ENCODE data around the gene ATG10.
"Not testable (repeated sequence)": the region's sequence is repeated elsewhere in the genome, so short reads cannot be mapped to it uniquely, and the experiment has no call there.

ATG10 gene

GRCh38 chr5:82272571-82273356 lies 300.9 kb downstream of the ATG10 start:
- not testable (repeated sequence) for H3K9me3 ChIP-seq (ENCODE audit: low read length); H3K9ac ChIP-seq (ENCODE audit: low read length); H3F3A ChIP-seq (ENCODE audit: insufficient read depth, low read length); H2AFZ ChIP-seq (ENCODE audit: low read length); H3K9me2 ChIP-seq (ENCODE audit: low read depth, low read length); H4K20me1 ChIP-seq (ENCODE audit: insufficient read depth, low read length); H3K4me3 ChIP-seq (ENCODE audit: low read depth, low read length, poor library complexity, severe bottlenecking); H3K27me3 ChIP-seq (ENCODE audit: insufficient read depth, low read length); H3K4me2 ChIP-seq (ENCODE audit: low read length)
- Histone ChIP-seq H3K4me1 (ENCODE audit: insufficient read depth, low read length, severe bottlenecking) (peaks cover 41% of the 10 kb centered on the region), H3K27ac (ENCODE audit: low read depth, low read length, poor library complexity, severe bottlenecking) (peak overlapping the region; percentile 52), H3K36me3 (ENCODE audit: insufficient read depth, low read length) (peaks cover 71% of the 10 kb centered on the region), H3K79me2 (ENCODE audit: insufficient read depth, low read length) (peaks cover 13% of the 10 kb centered on the region)

- peak overlapping the region; percentile 52 for H3K27ac ChIP-seq (ENCODE audit: low read depth, low read length, poor library complexity, severe bottlenecking)
- not testable (repeated sequence) for H4K20me1 ChIP-seq (ENCODE audit: insufficient read depth, low read length); H3K27me3 ChIP-seq (ENCODE audit: insufficient read depth, low read length); H3K9me3 ChIP-seq (ENCODE audit: low read length); H3K9ac ChIP-seq (ENCODE audit: low read length); H2AFZ ChIP-seq (ENCODE audit: low read length); H3K4me3 ChIP-seq (ENCODE audit: low read depth, low read length, poor library complexity, severe bottlenecking); H3K9me2 ChIP-seq (ENCODE audit: low read depth, low read length); H3F3A ChIP-seq (ENCODE audit: insufficient read depth, low read length); H3K4me2 ChIP-seq (ENCODE audit: low read length)
- peaks cover 67% of the 10 kb centered on the region for H3K36me3 ChIP-seq (ENCODE audit: insufficient read depth, low read length)
- H3K79me2 ChIP-seq (ENCODE audit: insufficient read depth, low read length): peaks cover 16% of the 10 kb centered on the region
- peaks cover 41% of the 10 kb centered on the region for H3K4me1 ChIP-seq (ENCODE audit: insufficient read depth, low read length, severe bottlenecking)
Measured at GRCh38 chr5:82273426-82273825, 301.6 kb downstream of the ATG10 start.

DNA sequence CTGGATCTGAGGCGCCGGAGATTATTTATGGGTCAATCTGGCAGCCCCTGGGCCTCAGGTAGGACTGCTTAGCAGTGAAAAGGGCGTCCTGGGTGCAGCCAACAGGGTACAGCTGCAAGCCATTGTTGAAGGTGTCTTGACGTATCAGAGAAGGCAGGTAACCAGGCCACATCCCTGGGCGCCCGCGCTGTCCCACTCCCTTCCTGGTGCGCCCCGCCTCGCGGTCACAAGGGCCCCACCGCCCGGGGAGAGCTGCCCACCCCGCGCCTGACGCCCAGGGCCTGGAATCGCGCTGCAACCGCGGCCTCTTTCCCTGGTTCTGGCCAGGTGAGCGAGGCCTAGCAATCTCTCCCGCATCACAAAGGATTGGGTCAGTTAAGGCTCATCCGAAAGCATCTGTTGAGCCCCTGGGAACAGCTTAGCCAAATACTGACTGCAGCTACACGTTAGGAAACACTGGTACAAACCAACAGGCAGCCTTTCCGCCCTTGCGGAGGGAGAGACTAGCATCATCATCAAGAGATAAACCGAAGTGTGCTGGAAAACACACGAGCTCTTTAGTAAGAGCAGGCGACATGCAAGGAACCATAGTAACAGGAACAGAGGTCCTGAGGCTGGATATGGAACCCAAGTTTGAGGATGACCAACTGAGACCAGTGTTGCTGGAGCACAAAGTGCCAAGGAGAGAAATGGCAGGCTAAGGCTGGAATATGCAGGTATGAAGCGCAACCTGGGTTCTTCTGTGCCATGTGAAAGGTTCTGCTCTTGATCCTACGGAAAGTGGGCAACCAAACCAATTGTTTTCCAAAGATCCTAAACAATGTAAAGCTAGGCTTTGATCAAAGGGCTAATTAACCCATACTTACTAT lies 302.8 kb downstream of the ATG10 start:
- peaks cover 47% of the 10 kb centered on the region for H3K4me1 ChIP-seq (ENCODE audit: insufficient read depth, low read length, severe bottlenecking)
- H3K9me2 ChIP-seq (ENCODE audit: low read depth, low read length): no peaks in the 10 kb centered on the region
- peaks cover 16% of the 10 kb centered on the region for H3K79me2 ChIP-seq (ENCODE audit: insufficient read depth, low read length)
- H3K9me3 ChIP-seq (ENCODE audit: low read length): no peaks in the 10 kb centered on the region
- H3K4me2 ChIP-seq (ENCODE audit: low read length): peak overlapping the region; percentile 13; the same call in 1 of the 2 replicates
- H3K4me3 ChIP-seq (ENCODE audit: low read depth, low read length, poor library complexity, severe bottlenecking): no peak overlapping the region
- no peak overlapping the region for H3K9ac ChIP-seq (ENCODE audit: low read length)
- peaks cover 56% of the 10 kb centered on the region for H3K36me3 ChIP-seq (ENCODE audit: insufficient read depth, low read length)
- H2AFZ ChIP-seq (ENCODE audit: low read length): no peak overlapping the region
- TF ChIP-seq EZH2 (IDR thresholded peaks at IDR 0.05; ENCODE audit: borderline replicate concordance, low read length) (no peak), CTCF (IDR thresholded peaks at IDR 0.05; ENCODE audit: low read length) (no peak)
- peak overlapping the region; percentile 52 for H3K27ac ChIP-seq (ENCODE audit: low read depth, low read length, poor library complexity, severe bottlenecking)
- no peaks in the 10 kb centered on the region for H4K20me1 ChIP-seq (ENCODE audit: insufficient read depth, low read length)
- no peaks in the 10 kb centered on the region; the same call in none of the 2 replicates for H3F3A ChIP-seq (ENCODE audit: insufficient read depth, low read length)
- no peaks in the 10 kb centered on the region for H3K27me3 ChIP-seq (ENCODE audit: insufficient read depth, low read length)

GRCh38 chr5:82275216-82275664 lies 303.4 kb downstream of the ATG10 start:
- Histone ChIP-seq H4K20me1 (ENCODE audit: insufficient read depth, low read length) (no peaks in the 10 kb centered on the region), H3K27me3 (ENCODE audit: insufficient read depth, low read length) (no peaks in the 10 kb centered on the region), H3K79me2 (ENCODE audit: insufficient read depth, low read length) (peaks cover 16% of the 10 kb centered on the region), H2AFZ (ENCODE audit: low read length) (no peak overlapping the region), H3K9me3 (ENCODE audit: low read length) (no peaks in the 10 kb centered on the region), H3K27ac (ENCODE audit: low read depth, low read length, poor library complexity, severe bottlenecking) (no peak overlapping the region), H3K36me3 (ENCODE audit: insufficient read depth, low read length) (peaks cover 49% of the 10 kb centered on the region), H3K4me3 (ENCODE audit: low read depth, low read length, poor library complexity, severe bottlenecking) (no peak overlapping the region), H3F3A (ENCODE audit: insufficient read depth, low read length) (no peaks in the 10 kb centered on the region; the same call in none of the 2 replicates), H3K4me2 (ENCODE audit: low read length) (no peak overlapping the region), H3K9ac (ENCODE audit: low read length) (no peak overlapping the region), H3K4me1 (ENCODE audit: insufficient read depth, low read length, severe bottlenecking) (peaks cover 47% of the 10 kb centered on the region), H3K9me2 (ENCODE audit: low read depth, low read length) (no peaks in the 10 kb centered on the region)
- no peak for TF ChIP-seq EZH2 (IDR thresholded peaks at IDR 0.05; ENCODE audit: borderline replicate concordance, low read length)
- TF ChIP-seq CTCF (IDR thresholded peaks at IDR 0.05; ENCODE audit: low read length): no peak

Data from OCI-LY1 (cell line).